Gastrocnemius medialis (tissue), 4 donors: ENCODE results near the gene APC2.

Source experiments
- POLR2A ChIP-seq, 2 donors: fragments of 450-650 bp; IDR thresholded peaks; one replicate each; pipeline ENCODE4 v1.6.1; 2017; ENCODE audit warnings: antibody characterized with exemption in 2 of 2, mild to moderate bottlenecking in 2 of 2, moderate library complexity in 2 of 2
- TF ChIP-seq, protein P1 (sequence below), 5 experiments: fragments of 450-650 bp in 3 of 5; fragments of 200-600 bp in 2 of 5; sonication (generic) in 2 of 5; IDR thresholded peaks in 4 of 5; conservative IDR thresholded peaks in 1 of 5; 1 replicate in 4 of 5; 2 replicates in 1 of 5; pipeline ENCODE4 v1.5.1; 2016 to 2019; ENCODE audit warnings: antibody characterized with exemption in 5 of 5, mild to moderate bottlenecking in 3 of 5, moderate library complexity in 3 of 5

- TF ChIP-seq, protein P1, sequence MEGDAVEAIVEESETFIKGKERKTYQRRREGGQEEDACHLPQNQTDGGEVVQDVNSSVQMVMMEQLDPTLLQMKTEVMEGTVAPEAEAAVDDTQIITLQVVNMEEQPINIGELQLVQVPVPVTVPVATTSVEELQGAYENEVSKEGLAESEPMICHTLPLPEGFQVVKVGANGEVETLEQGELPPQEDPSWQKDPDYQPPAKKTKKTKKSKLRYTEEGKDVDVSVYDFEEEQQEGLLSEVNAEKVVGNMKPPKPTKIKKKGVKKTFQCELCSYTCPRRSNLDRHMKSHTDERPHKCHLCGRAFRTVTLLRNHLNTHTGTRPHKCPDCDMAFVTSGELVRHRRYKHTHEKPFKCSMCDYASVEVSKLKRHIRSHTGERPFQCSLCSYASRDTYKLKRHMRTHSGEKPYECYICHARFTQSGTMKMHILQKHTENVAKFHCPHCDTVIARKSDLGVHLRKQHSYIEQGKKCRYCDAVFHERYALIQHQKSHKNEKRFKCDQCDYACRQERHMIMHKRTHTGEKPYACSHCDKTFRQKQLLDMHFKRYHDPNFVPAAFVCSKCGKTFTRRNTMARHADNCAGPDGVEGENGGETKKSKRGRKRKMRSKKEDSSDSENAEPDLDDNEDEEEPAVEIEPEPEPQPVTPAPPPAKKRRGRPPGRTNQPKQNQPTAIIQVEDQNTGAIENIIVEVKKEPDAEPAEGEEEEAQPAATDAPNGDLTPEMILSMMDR (IDR thresholded peaks at IDR 0.05 in 4 of 5, conservative IDR thresholded peaks at IDR 0.05 in 1 of 5) = no peak
- no peak for TF ChIP-seq POLR2A (IDR thresholded peaks at IDR 0.05)
These were observed 15.9 kb upstream of the APC2 start for GRCh38 chr19:1434040-1434366.
